Left ventricle myocardium inferior (tissue), 1 donor: ENCODE measurements around the gene ZNF280A. TPM values are rescaled to one million over a fixed set of nuclear protein-coding genes. Genes with fewer than 3 reads are reported as not detected.
"Not testable (repeated sequence)": the region's sequence is repeated elsewhere in the genome, so short reads cannot be mapped to it uniquely, and the experiment has no call there.

Experiments
- DNase-seq: peaks from one replicate; pipeline ENCODE4 v3.0.0-alpha.2; 2020
- H3K27ac ChIP-seq: fragments of 200-600 bp; replicated peaks from 2 replicates; pipeline ENCODE4 v1.8.0; 2021
- H3K27me3 ChIP-seq: fragments of 200-600 bp; 2 replicates; pipeline ENCODE4 v1.8.0; 2021; ENCODE audit warnings: low read depth
- H3K36me3 ChIP-seq: fragments of 200-600 bp; 2 replicates; pipeline ENCODE4 v1.8.0; 2021
- H3K4me1 ChIP-seq: fragments of 200-600 bp; 2 replicates; pipeline ENCODE4 v1.8.0; 2021
- H3K4me3 ChIP-seq: fragments of 200-600 bp; 2 replicates; pipeline ENCODE4 v1.8.0; 2021; ENCODE audit warnings: mild to moderate bottlenecking, moderate library complexity
- H3K9me3 ChIP-seq: fragments of 200-600 bp; replicated peaks from 2 replicates; pipeline ENCODE4 v1.8.0; 2021
- CTCF ChIP-seq: fragments of 200-600 bp; IDR thresholded peaks from 2 replicates; pipeline ENCODE4 v1.8.0; 2021; ENCODE audit warnings: antibody characterized with exemption, mild to moderate bottlenecking, borderline replicate concordance
- intact Hi-C: fragments of 100-400 bp; cut with micrococcal nuclease; formaldehyde crosslinking; loops from one replicate; pipeline ENCODE4 v1.11.0; 2022
- total RNA-seq: library from RNA; stranded (reverse); fragmentation: NEBNext Ultra II Directional; extraction: Animal tissue kit (Norgen Biotek cat#: 25700); gene quantifications from one replicate; pipeline ENCODE4 v1.2.1, GENCODE V29; 2021
- donor health status: DM: no; HTN: yes; CAD: no; lungs with severe emphysema.

The ZNF280A gene
- total RNA-seq, 1 donor from 2014 or later = not detected

DNA sequence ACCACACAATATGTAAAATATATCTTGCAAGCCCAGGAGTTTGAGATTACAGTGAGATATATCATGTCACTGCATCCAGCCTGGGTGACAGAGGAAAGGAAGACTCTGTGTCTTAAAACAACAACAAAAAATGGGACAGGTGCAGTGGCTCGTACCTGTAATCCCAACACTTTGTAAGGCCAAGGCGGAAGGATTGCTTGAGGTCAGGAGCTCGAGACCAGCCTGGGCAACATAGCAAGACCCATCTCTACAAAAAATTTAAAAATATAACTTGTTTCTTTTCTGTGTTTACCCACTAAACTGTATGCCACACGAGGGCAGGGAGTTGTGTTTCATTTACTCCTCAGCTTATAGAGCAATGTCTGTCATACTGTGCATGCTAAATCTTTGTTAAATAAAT lies 3.1 kb downstream of the ZNF280A start:
- no peak overlapping the region for H3K27ac ChIP-seq
- no peak for DNase-seq
- no peak overlapping the region for H3K4me3 ChIP-seq
- H3K4me1 ChIP-seq = no peaks in the 10 kb centered on the region
- H3K36me3 ChIP-seq = no peaks in the 10 kb centered on the region
- TF ChIP-seq CTCF = no peak
- H3K27me3 ChIP-seq = peaks cover 87% of the 10 kb centered on the region
- H3K9me3 ChIP-seq = no peaks in the 10 kb centered on the region
- intact Hi-C loops = no loop called here

GRCh38 chr22:22515890-22516289 lies 4.2 kb downstream of the ZNF280A start:
- no peak for DNase-seq
- H3K27me3 ChIP-seq = peaks cover 87% of the 10 kb centered on the region
- TF ChIP-seq CTCF = no peak
- H3K27ac ChIP-seq = no peak overlapping the region
- peaks cover 2% of the 10 kb centered on the region for H3K9me3 ChIP-seq
- no peaks in the 10 kb centered on the region for H3K4me1 ChIP-seq
- no peak overlapping the region for H3K4me3 ChIP-seq
- H3K36me3 ChIP-seq = no peaks in the 10 kb centered on the region
- intact Hi-C loops = no loop called here

DNA sequence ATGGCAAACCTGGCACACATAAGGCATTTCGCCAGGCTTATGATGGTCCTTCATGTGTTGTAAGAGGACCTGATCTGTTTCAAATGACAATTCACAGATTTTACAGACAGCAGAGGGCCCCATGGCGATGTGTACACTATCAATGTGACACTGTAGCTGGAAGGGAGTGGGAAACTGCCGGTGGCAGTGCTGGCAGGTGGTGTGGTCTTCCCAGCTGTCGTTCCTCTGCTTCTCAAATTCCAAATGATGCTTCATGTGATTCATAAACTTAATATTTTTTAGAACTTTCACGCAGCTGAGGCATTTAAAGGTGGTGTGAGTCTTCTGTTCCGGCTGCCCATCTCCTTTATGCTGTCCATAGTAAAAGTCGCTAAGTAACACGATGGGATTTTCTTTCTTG lies 5.6 kb downstream of the ZNF280A start:
- Histone ChIP-seq H3K27me3 (peaks cover 84% of the 10 kb centered on the region), H3K9me3 (peaks cover 17% of the 10 kb centered on the region)
- H3K36me3 ChIP-seq, H3K4me3 ChIP-seq, intact Hi-C loops, H3K4me1 ChIP-seq, H3K27ac ChIP-seq, DNase-seq: not testable (repeated sequence)

DNA sequence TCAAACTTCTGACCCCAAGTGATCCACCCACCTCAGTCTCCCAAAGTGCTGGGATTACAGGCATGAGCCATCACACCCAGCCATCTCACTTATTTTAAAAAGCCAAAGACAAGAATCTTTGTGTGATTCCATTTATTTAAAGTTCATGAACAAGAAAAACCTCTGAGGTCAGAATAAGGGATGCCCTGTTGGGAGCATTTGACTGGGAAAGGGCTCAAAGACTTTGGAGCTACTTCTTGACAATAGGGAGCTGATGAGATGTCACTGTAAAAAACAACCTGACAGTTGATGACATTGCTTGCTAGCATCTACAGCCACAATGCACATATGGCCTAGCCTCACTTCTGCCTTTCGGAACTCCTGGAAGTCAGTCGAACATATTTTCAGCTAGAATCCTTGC lies 6.5 kb downstream of the ZNF280A start:
- no peak for TF ChIP-seq CTCF
- Histone ChIP-seq H3K27me3 (peaks cover 76% of the 10 kb centered on the region), H3K4me3 (no peak overlapping the region), H3K36me3 (no peaks in the 10 kb centered on the region), H3K27ac (no peak overlapping the region), H3K9me3 (peaks cover 24% of the 10 kb centered on the region), H3K4me1 (no peaks in the 10 kb centered on the region)
- intact Hi-C loops = no loop called here
- DNase-seq = no peak

- H3K4me3 ChIP-seq = no peak overlapping the region
- no peak overlapping the region for H3K27ac ChIP-seq
- peaks cover 24% of the 10 kb centered on the region for H3K9me3 ChIP-seq
- peaks cover 7% of the 10 kb centered on the region for H3K4me1 ChIP-seq
- DNase-seq = no peak
- peaks cover 77% of the 10 kb centered on the region for H3K27me3 ChIP-seq
- TF ChIP-seq CTCF = no peak
- intact Hi-C loops = no loop called here
- no peaks in the 10 kb centered on the region for H3K36me3 ChIP-seq
These were observed 7.1 kb downstream of the ZNF280A start for GRCh38 chr22:22512951-22513350.

- H3K4me3 ChIP-seq, intact Hi-C loops, H3K27ac ChIP-seq, H3K4me1 ChIP-seq, H3K36me3 ChIP-seq, DNase-seq: not testable (repeated sequence)
- Histone ChIP-seq H3K27me3 (peaks cover 70% of the 10 kb centered on the region), H3K9me3 (peaks cover 33% of the 10 kb centered on the region)
These were observed 9.2 kb downstream of the ZNF280A start for GRCh38 chr22:22510833-22511232.

DNA sequence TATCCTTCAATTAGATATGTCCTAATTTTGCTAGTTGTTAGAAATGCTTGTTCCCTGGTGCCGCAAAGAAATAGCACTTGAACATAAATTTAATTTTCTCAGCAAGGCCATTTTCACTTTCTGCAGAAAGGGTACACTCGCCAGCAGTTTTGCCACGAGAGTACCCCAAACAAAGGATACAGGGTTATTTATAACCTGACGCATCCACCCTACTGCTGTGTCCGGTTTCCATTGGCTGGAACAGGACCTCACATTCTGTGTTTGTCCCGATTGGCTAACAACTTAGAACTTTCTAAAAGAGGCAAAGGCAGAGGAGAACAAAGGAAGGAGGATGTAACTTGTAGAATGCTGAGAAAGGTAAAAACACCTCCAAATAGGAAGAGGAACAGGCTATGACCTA lies 10.2 kb downstream of the ZNF280A start:
- H3K27ac ChIP-seq, intact Hi-C loops, DNase-seq, H3K4me1 ChIP-seq, H3K36me3 ChIP-seq, H3K4me3 ChIP-seq: not testable (repeated sequence)
- H3K27me3 ChIP-seq = peaks cover 61% of the 10 kb centered on the region
- H3K9me3 ChIP-seq = peaks cover 33% of the 10 kb centered on the region
